Activated CD4-positive, alpha-beta memory T cell treated with anti-CD3 and anti-CD28 coated beads, Interleukin-2, amount 10 ng/mL, durations not matched to agents 7 days and 5 days (primary cell): ENCODE data around the gene CIDEB. TPM values are rescaled to one million over a fixed set of nuclear protein-coding genes. Genes with fewer than 3 reads are reported as not detected.
A peak's percentile ranks its signal among the peaks of the same experiment; 100 is the strongest.

Source experiments
- CTCF ChIA-PET: fragments of 350-600 bp; sonication (Branson Sonifier 250); formaldehyde crosslinking; loops from one replicate; lab custom pipeline; 2021; ENCODE audit warnings: antibody characterized with exemption, inconsistent platforms; lab: Charles Lee
- POLR2A ChIA-PET: fragments of 350-600 bp; sonication (Branson Sonifier 250); formaldehyde crosslinking; loops from one replicate; lab custom pipeline; 2021; ENCODE audit warnings: antibody characterized with exemption; lab: Charles Lee
- DNase-seq: peaks from one replicate; pipeline ENCODE4 v3.0.0-alpha.2; 2020
- H3K27ac Mint-ChIP-seq: one replicate; pipeline ENCODE4 v1.8.0; 2021; ENCODE audit warnings: mild to moderate bottlenecking, mixed read lengths
- H3K27me3 Mint-ChIP-seq: one replicate; pipeline ENCODE4 v1.8.0; 2021; ENCODE audit warnings: mixed read lengths
- H3K36me3 Mint-ChIP-seq: one replicate; pipeline ENCODE4 v1.8.0; 2021; ENCODE audit warnings: low read depth, mixed read lengths
- H3K4me1 Mint-ChIP-seq: one replicate; pipeline ENCODE4 v1.8.0; 2021; ENCODE audit warnings: mixed read lengths
- H3K4me3 Mint-ChIP-seq: one replicate; pipeline ENCODE4 v1.8.0; 2021; ENCODE audit warnings: mild to moderate bottlenecking, mixed read lengths
- H3K9me3 Mint-ChIP-seq: one replicate; pipeline ENCODE4 v1.8.0; 2021; ENCODE audit warnings: mixed read lengths
- total RNA-seq, 2 experiments: library from RNA; stranded (reverse); gene quantifications; one replicate each; pipeline ENCODE4 v1.2.3, GENCODE V29; 2021

Gene CIDEB
- total RNA-seq, 2 experiments from 2014 or later = 38.4 to 39.6 TPM

- peaks cover 11% of the 10 kb centered on the region for H3K27me3 Mint-ChIP-seq
- H3K4me1 Mint-ChIP-seq = peaks cover 18% of the 10 kb centered on the region
- no peak overlapping the region for H3K4me3 Mint-ChIP-seq
- H3K27ac Mint-ChIP-seq = no peak overlapping the region
- POLR2A ChIA-PET = interaction anchor here (0.7 to 3.3 kb wide), 5 partner anchors 8 to 67 kb away, joined by 3 to 11 read pairs (median 4); partner anchors contain the start of genes DHRS1, MDP1, NOP9 and RABGGTA
- CTCF ChIA-PET = interaction anchor here (1.0 to 2.3 kb wide), 4 partner anchors 11 to 192 kb away, joined by 3 to 9 read pairs (median 4); partner anchors contain the start of gene CIDEB
- no peaks in the 10 kb centered on the region for H3K9me3 Mint-ChIP-seq
- no peaks in the 10 kb centered on the region for H3K36me3 Mint-ChIP-seq
- no peak for DNase-seq
These were observed 25.0 kb downstream of the CIDEB start for GRCh38 chr14:24282736-24283135.

DNA sequence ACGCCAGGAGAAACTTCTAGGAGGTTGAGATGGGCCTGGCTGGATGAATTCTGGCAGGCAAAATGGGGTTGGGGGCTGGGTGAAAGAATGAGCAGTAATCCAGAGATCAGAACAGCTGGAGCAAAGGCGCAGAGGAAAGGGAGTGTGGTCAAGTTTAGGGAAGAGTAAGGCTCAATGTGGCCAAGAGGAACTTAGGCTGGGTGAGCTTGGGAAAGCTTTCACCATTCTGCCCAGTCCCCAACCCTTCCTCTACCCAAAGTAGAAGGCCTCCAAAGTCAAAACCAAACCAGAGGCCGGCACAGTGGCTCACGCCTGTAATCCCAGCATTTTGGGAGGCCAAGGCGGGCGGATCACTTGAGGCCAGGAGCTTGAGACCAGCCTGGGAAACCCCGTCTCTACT lies 26.1 kb downstream of the CIDEB start:
- CTCF ChIA-PET = interaction anchor here (2.3 to 3.1 kb wide), 2 partner anchors 11 to 26 kb away, joined by 9 to 14 read pairs; partner anchors contain the start of genes CIDEB and RABGGTA
- no peaks in the 10 kb centered on the region for H3K36me3 Mint-ChIP-seq
- H3K4me1 Mint-ChIP-seq = peaks cover 22% of the 10 kb centered on the region
- no peak for DNase-seq
- POLR2A ChIA-PET = interaction anchor here (1.6 to 3.3 kb wide), 2 partner anchors 9 to 35 kb away, joined by 4 to 11 read pairs; no protein-coding TSS in a partner anchor
- peaks cover 10% of the 10 kb centered on the region for H3K27me3 Mint-ChIP-seq
- no peaks in the 10 kb centered on the region for H3K9me3 Mint-ChIP-seq
- no peak overlapping the region for H3K4me3 Mint-ChIP-seq
- no peak overlapping the region for H3K27ac Mint-ChIP-seq

DNA sequence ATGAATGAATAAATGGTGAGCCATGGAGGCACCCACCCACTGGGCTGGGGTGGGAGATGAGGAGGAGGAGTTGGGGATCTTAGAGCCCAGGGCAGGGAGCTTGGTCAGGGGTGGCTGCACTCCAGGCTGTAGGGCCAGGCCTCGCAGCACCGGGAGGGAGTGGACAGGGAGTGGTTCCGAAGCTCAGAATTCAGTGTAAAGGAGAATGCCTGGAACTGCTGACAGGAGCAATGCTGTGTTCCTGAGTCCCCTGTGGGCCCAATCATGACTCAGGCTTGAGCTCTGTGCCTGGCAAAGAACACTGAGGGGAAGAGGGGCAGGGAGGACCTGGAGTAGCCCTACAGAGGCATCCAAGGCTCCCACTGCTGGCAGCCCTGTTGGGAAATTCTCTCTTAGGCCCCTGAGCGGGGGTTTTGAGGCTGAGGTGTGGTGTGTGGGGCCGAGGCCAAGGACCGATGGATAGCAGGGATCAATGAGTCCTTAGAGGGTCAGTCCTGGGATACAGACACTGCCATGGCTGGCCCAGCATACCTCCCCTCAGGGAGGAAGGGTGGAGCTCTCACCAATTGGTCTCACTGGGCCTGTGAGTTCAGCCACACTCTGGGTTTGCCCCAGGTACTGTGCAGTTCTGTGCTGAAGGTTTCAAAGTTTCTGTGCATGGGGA lies 26.8 kb downstream of the CIDEB start:
- H3K27ac Mint-ChIP-seq = no peak overlapping the region

DNA sequence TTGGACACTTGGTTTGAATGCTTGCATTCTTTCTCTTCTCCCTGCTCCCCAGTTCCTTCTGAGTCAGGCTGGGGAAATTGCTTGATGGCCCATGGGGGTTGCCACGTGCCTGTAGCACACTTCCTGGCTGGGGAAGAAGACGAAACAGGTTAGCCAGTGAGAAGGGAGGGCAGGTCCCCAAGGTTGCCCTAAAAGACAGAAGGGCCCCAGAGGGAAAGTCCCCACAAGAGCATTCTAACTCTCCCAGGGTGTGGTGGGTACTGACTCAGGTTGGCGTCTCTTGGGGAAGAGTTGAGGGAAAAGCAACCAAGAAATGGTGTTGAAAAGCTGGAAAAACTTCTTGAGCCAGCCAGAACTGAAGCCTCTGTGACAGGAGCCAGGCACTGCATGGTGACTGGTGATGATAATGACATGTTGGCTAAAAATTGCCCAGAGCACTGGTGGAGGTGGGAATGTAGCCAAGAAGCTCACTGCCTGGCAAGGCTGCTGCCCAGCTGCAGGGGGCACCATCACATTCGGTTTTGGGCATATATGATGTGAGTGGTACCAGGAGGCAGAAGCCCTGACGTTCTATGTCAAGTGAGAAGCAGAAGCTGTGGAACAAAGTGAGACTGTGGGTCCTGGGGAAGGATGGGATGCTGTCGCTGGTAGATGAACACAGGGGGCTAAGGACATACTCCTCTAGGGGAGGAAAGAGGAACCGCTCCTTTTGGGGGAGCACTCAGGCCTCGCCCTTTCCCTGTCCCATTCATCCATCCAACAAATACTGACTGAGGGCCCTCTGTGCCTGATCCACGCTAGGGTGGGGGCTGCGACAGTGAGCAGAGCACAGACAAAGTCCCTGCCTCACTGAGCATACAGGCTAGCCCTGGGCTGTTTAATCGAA lies 28.2 kb downstream of the CIDEB start:
- Mint-ChIP-seq H3K4me1 (peaks cover 25% of the 10 kb centered on the region), H3K27me3 (peaks cover 5% of the 10 kb centered on the region), H3K27ac (no peak overlapping the region), H3K4me3 (no peak overlapping the region), H3K36me3 (no peaks in the 10 kb centered on the region), H3K9me3 (no peaks in the 10 kb centered on the region)
- ChIA-PET POLR2A (interaction anchor here (0.9 to 1.5 kb wide), 8 partner anchors 8 to 66 kb away, joined by 3 to 9 read pairs (median 4); partner anchors contain the start of genes CHMP4A, RABGGTA and TINF2), CTCF (interaction anchor here (1.0 to 3.1 kb wide), 11 partner anchors 9 to 171 kb away, joined by 3 to 24 read pairs (median 4); partner anchors contain the start of genes CIDEB, LTB4R2, RABGGTA and TINF2)
- peak; percentile 50 for DNase-seq

More for the DNA sequence above, 26.8 kb downstream of the CIDEB start:
- no peaks in the 10 kb centered on the region for H3K36me3 Mint-ChIP-seq
- peaks cover 22% of the 10 kb centered on the region for H3K4me1 Mint-ChIP-seq
- peaks cover 6% of the 10 kb centered on the region for H3K27me3 Mint-ChIP-seq
- ChIA-PET CTCF (interaction anchor here (1.2 to 3.1 kb wide), 7 partner anchors 10 to 52 kb away, joined by 3 to 24 read pairs (median 8); partner anchors contain the start of genes CIDEB and RABGGTA), POLR2A (interaction anchor here (1.0 to 1.6 kb wide), 5 partner anchors 8 to 38 kb away, joined by 3 to 9 read pairs (median 4); partner anchors contain the start of genes RABGGTA and TINF2)
- no peak for DNase-seq
- no peak overlapping the region for H3K4me3 Mint-ChIP-seq
- H3K9me3 Mint-ChIP-seq = no peaks in the 10 kb centered on the region

DNA sequence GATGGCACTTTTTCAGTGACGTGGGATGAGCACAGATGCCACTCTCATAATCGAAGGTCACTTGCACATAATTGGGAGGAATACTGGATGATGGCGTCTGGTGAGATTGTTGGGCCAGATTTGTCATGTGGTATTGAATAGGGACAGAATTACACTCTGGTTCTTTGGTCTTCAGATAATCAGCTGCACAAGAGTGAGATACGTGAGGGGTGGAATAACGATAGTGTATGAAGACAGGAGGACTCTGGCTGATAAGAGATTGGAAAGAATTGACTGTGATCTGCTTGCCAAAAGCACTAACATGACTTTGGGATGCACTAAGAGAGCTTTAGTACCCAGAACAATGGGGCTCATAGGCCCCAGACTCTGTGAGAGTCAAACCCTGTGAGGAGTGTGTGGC lies 29.4 kb downstream of the CIDEB start:
- no peak for DNase-seq
- ChIA-PET CTCF (interaction anchor here (0.9 to 2.7 kb wide), 3 partner anchors 19 to 54 kb away, joined by 3 to 24 read pairs (median 17); partner anchors contain the start of genes CIDEB and LTB4R2), POLR2A (interaction anchor here (1.1 to 1.2 kb wide), 2 partner anchors 19 to 32 kb away, joined by 3 to 4 read pairs; no protein-coding TSS in a partner anchor)
- H3K9me3 Mint-ChIP-seq = no peaks in the 10 kb centered on the region
- H3K27ac Mint-ChIP-seq = no peak overlapping the region
- H3K27me3 Mint-ChIP-seq = peaks cover 5% of the 10 kb centered on the region
- peaks cover 35% of the 10 kb centered on the region for H3K4me1 Mint-ChIP-seq
- H3K4me3 Mint-ChIP-seq = no peak overlapping the region
- no peaks in the 10 kb centered on the region for H3K36me3 Mint-ChIP-seq

GRCh38 chr14:24277606-24278321 lies 30.0 kb downstream of the CIDEB start:
- no peaks in the 10 kb centered on the region for H3K9me3 Mint-ChIP-seq
- no peaks in the 10 kb centered on the region for H3K36me3 Mint-ChIP-seq
- peaks cover 40% of the 10 kb centered on the region for H3K4me1 Mint-ChIP-seq
- ChIA-PET CTCF (interaction anchor here (0.9 to 2.1 kb wide), 5 partner anchors 12 to 159 kb away, joined by 3 to 17 read pairs (median 3); partner anchors contain the start of genes CIDEB, LTB4R2 and TINF2), POLR2A (interaction anchor here (1.2 to 2.6 kb wide), 2 partner anchors 31 to 35 kb away, joined by 4 to 8 read pairs; partner anchors contain the start of gene TINF2)
- H3K4me3 Mint-ChIP-seq = no peak overlapping the region
- H3K27me3 Mint-ChIP-seq = peaks cover 5% of the 10 kb centered on the region
- H3K27ac Mint-ChIP-seq = no peak overlapping the region
- no peak for DNase-seq

- peaks cover 47% of the 10 kb centered on the region for H3K4me1 Mint-ChIP-seq
- H3K27ac Mint-ChIP-seq = no peak overlapping the region
- H3K9me3 Mint-ChIP-seq = no peaks in the 10 kb centered on the region
- DNase-seq = no peak
- ChIA-PET CTCF (interaction anchor here (1.5 to 2.1 kb wide), 2 partner anchors 35 to 155 kb away, joined by 4 to 10 read pairs; partner anchors contain the start of gene TINF2), POLR2A (interaction anchor here (1.2 to 2.6 kb wide), 2 partner anchors 30 to 34 kb away, joined by 4 to 8 read pairs; partner anchors contain the start of gene TINF2)
- H3K27me3 Mint-ChIP-seq = peaks cover 5% of the 10 kb centered on the region
- no peak overlapping the region for H3K4me3 Mint-ChIP-seq
- H3K36me3 Mint-ChIP-seq = no peaks in the 10 kb centered on the region
These were observed 30.7 kb downstream of the CIDEB start for GRCh38 chr14:24277071-24277470.

DNA sequence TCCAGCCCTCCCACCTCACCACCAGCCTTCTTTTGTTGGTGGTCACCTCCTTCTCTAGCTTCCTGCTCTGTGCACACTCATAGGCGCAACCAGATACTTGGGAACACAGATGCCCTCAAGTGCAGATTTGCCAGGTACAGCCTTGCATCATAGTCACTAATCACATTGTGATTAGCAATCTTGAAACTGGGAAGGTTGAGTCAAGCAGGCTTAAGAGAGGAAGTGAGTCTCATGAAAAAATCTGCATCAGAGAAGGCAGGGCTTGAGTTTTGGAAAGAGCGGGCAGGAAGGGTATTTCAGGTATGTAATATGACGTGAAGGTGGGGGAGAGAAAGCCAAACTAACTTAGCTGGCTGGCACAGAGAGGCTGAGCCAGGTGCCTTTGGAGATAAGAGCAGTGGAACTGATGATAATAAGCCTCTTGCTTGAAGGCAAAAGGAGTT lies 33.7 kb downstream of the CIDEB start:
- Mint-ChIP-seq H3K27ac (peak overlapping the region; percentile 72), H3K9me3 (no peaks in the 10 kb centered on the region), H3K27me3 (peaks cover 3% of the 10 kb centered on the region), H3K4me1 (peaks cover 58% of the 10 kb centered on the region), H3K36me3 (peaks cover 4% of the 10 kb centered on the region), H3K4me3 (peak overlapping the region; percentile 4)
- ChIA-PET POLR2A (interaction anchor here (0.7 to 5.8 kb wide), 15 partner anchors 16 to 387 kb away, joined by 3 to 32 read pairs (median 4); partner anchors contain the start of genes CHMP4A, CIDEB, DHRS1 and LTB4R), CTCF (interaction anchor here (0.8 to 6.1 kb wide), 11 partner anchors 18 to 60 kb away, joined by 3 to 90 read pairs (median 5); partner anchors contain the start of genes ADCY4, CIDEB and TINF2)
- peak; percentile 56 for DNase-seq

GRCh38 chr14:24273422-24273998 lies 34.3 kb downstream of the CIDEB start:
- Mint-ChIP-seq H3K9me3 (no peaks in the 10 kb centered on the region), H3K4me3 (no peak overlapping the region), H3K27me3 (peaks cover 3% of the 10 kb centered on the region), H3K36me3 (peaks cover 4% of the 10 kb centered on the region), H3K27ac (peak overlapping the region; percentile 72), H3K4me1 (peaks cover 52% of the 10 kb centered on the region)
- CTCF ChIA-PET = interaction anchor here (0.9 to 6.1 kb wide), 10 partner anchors 19 to 60 kb away, joined by 3 to 90 read pairs (median 6); partner anchors contain the start of genes ADCY4, CIDEB and TINF2
- POLR2A ChIA-PET = interaction anchor here (0.7 to 5.8 kb wide), 14 partner anchors 16 to 386 kb away, joined by 3 to 32 read pairs (median 4); partner anchors contain the start of genes CHMP4A, CIDEB, DHRS1 and LTB4R
- DNase-seq = no peak

- peak overlapping the region; percentile 78 for H3K27ac Mint-ChIP-seq
- DNase-seq = no peak
- CTCF ChIA-PET = interaction anchor here (0.6 to 6.1 kb wide), 10 partner anchors 10 to 215 kb away, joined by 3 to 90 read pairs (median 6); partner anchors contain the start of genes DHRS1, NOP9, TGM1 and TINF2
- POLR2A ChIA-PET = interaction anchor here (0.6 to 5.8 kb wide), 16 partner anchors 8 to 399 kb away, joined by 3 to 80 read pairs (median 10); partner anchors contain the start of genes CBLN3, CHMP4A, CIDEB and DCAF11
- H3K4me1 Mint-ChIP-seq = peaks cover 47% of the 10 kb centered on the region
- H3K4me3 Mint-ChIP-seq = peak overlapping the region; percentile 86
- H3K9me3 Mint-ChIP-seq = no peaks in the 10 kb centered on the region
- H3K36me3 Mint-ChIP-seq = peaks cover 4% of the 10 kb centered on the region
- H3K27me3 Mint-ChIP-seq = peaks cover 3% of the 10 kb centered on the region
These were observed 35.3 kb downstream of the CIDEB start for GRCh38 chr14:24272467-24272866.
